GM23248 (cell line): ENCODE results near the gene SLC4A2. TPM values are rescaled to one million over a fixed set of nuclear protein-coding genes. Genes with fewer than 3 reads are reported as not detected.

ENCODE experiments used
- DNase-seq: peaks from one replicate; pipeline ENCODE4 v3.0.0-alpha.2; 2015
- H2AFZ ChIP-seq: fragments of 200-600 bp; sonication (generic); 2 replicates; pipeline ENCODE4 v1.6.1; 2016; ENCODE audit warnings: antibody characterized with exemption
- H3F3A ChIP-seq: fragments of 200-600 bp; sonication (generic); 2 replicates; pipeline ENCODE4 v1.6.1; 2016; ENCODE audit warnings: mild to moderate bottlenecking, antibody characterized with exemption, mixed run types; ENCODE audit not compliant: insufficient read depth
- H3K27ac ChIP-seq: fragments of 200-600 bp; sonication (generic); 2 replicates; pipeline ENCODE4 v1.5.1; 2016; ENCODE audit warnings: mild to moderate bottlenecking
- H3K27me3 ChIP-seq: fragments of 200-600 bp; sonication (generic); replicated peaks from 2 replicates; pipeline ENCODE4 v1.6.1; 2016; ENCODE audit warnings: mild to moderate bottlenecking; ENCODE audit not compliant: insufficient read depth
- H3K36me3 ChIP-seq: fragments of 200-600 bp; sonication (generic); 2 replicates; pipeline ENCODE4 v1.6.1; 2016; ENCODE audit warnings: low read depth, mild to moderate bottlenecking
- H3K4me1 ChIP-seq: fragments of 200-600 bp; sonication (generic); 2 replicates; pipeline ENCODE4 v1.6.1; 2016; ENCODE audit warnings: mild to moderate bottlenecking; ENCODE audit not compliant: insufficient read depth
- H3K4me2 ChIP-seq: fragments of 200-600 bp; sonication (generic); one replicate; pipeline ENCODE4 v1.6.1; 2016; ENCODE audit warnings: mild to moderate bottlenecking; ENCODE audit not compliant: unreplicated experiment
- H3K4me3 ChIP-seq: fragments of 200-600 bp; sonication (generic); 2 replicates; pipeline ENCODE4 v1.5.1; 2016; ENCODE audit warnings: mild to moderate bottlenecking
- H3K79me2 ChIP-seq: fragments of 200-600 bp; sonication (generic); 2 replicates; pipeline ENCODE4 v1.6.1; 2016; ENCODE audit warnings: mild to moderate bottlenecking; ENCODE audit not compliant: insufficient read depth
- H3K9ac ChIP-seq: fragments of 200-600 bp; sonication (generic); 2 replicates; pipeline ENCODE4 v1.6.1; 2016; ENCODE audit warnings: mild to moderate bottlenecking
- H3K9me2 ChIP-seq: fragments of 200-600 bp; sonication (generic); 2 replicates; pipeline ENCODE4 v1.6.1; 2016; ENCODE audit warnings: mixed run types, mild to moderate bottlenecking, moderate library complexity; ENCODE audit not compliant: insufficient read depth
- H3K9me3 ChIP-seq: fragments of 200-600 bp; sonication (generic); one replicate; pipeline ENCODE4 v1.6.1; 2017; ENCODE audit warnings: low read depth
- H4K20me1 ChIP-seq: fragments of 200-600 bp; sonication (generic); 2 replicates; pipeline ENCODE4 v1.6.0; 2016; ENCODE audit not compliant: insufficient read depth
- EZH2 ChIP-seq: fragments of 200-600 bp; sonication (generic); IDR thresholded peaks from 2 replicates; pipeline ENCODE4 v1.6.1; 2018; ENCODE audit warnings: antibody characterized with exemption, mild to moderate bottlenecking; ENCODE audit not compliant: insufficient read depth, poor library complexity, severe bottlenecking
- EZH2phosphoT487 ChIP-seq: fragments of 200-600 bp; sonication (generic); IDR thresholded peaks from 2 replicates; pipeline ENCODE4 v1.6.1; 2018; ENCODE audit warnings: antibody characterized with exemption, moderate library complexity, mild to moderate bottlenecking, low read depth; ENCODE audit not compliant: insufficient read depth
- WGBS, 2 experiments: methylation state at CpG; one replicate each; pipeline ENCODE4 v1.1.6; 2015 to 2017; ENCODE audit warnings: low lambda C conversion rate in 2 of 2, low coverage in 1 of 2; ENCODE audit errors: missing lambda C conversion rate in 2 of 2; 5-methylcytosine and 5-hydroxymethylcytosine counted together
- in situ Hi-C: fragments of 300-500 bp; cut with MboI; formaldehyde crosslinking; loops from 2 replicates; pipeline ENCODE4 v1.15.0; 2020
- polyA plus RNA-seq: library from polyadenylated mRNA; unstranded; fragments of >200 nt; fragmentation: Nextera tagmentation; extraction: Ambion mirVana; gene quantifications from 2 replicates; pipeline ENCODE4 v1.2.1, GENCODE V29; 2016
- total RNA-seq: library from RNA; depleted of rRNA; stranded (reverse); fragments of >200 nt; shearing (Covaris generic); gene quantifications from 2 replicates; pipeline ENCODE4 v1.2.3, GENCODE V29; 2014

The SLC4A2 gene
- total and polyA plus RNA-seq, 2 experiments from 2014 or later = 59.4 to 94.6 TPM

- no peak for DNase-seq
- Histone ChIP-seq H3K4me2 (no peak overlapping the region), H3K27me3 (no peaks in the 10 kb centered on the region), H3K9me3 (no peaks in the 10 kb centered on the region), H3K9ac (no peak overlapping the region), H3K79me2 (peaks cover 48% of the 10 kb centered on the region), H3K27ac (no peak overlapping the region), H3K9me2 (no peaks in the 10 kb centered on the region), H3F3A (no peaks in the 10 kb centered on the region; the same call in 1 of the 2 replicates), H4K20me1 (no peaks in the 10 kb centered on the region; the same call in 1 of the 2 replicates), H2AFZ (no peak overlapping the region), H3K4me1 (peaks cover 28% of the 10 kb centered on the region), H3K36me3 (peaks cover 8% of the 10 kb centered on the region; the same call in 1 of the 2 replicates), H3K4me3 (no peak overlapping the region)
- 89 to 96% methylated on average over 13 to 15 of the region's 18 CpGs for WGBS, 2 experiments
- TF ChIP-seq EZH2 (no peak), EZH2phosphoT487 (no peak)
- in situ Hi-C loops = no loop called here
These were observed 5.1 kb downstream of the SLC4A2 start for GRCh38 chr7:151064454-151064853.

GRCh38 chr7:151064993-151065392 lies 5.6 kb downstream of the SLC4A2 start:
- Histone ChIP-seq H3K4me3 (no peak overlapping the region), H2AFZ (no peak overlapping the region), H3K27me3 (no peaks in the 10 kb centered on the region), H3K9me2 (no peaks in the 10 kb centered on the region), H3K9ac (no peak overlapping the region), H3K4me1 (peaks cover 28% of the 10 kb centered on the region), H3K27ac (no peak overlapping the region), H3K4me2 (no peak overlapping the region), H4K20me1 (no peaks in the 10 kb centered on the region; the same call in 1 of the 2 replicates), H3F3A (no peaks in the 10 kb centered on the region; the same call in 1 of the 2 replicates), H3K9me3 (no peaks in the 10 kb centered on the region), H3K79me2 (peaks cover 46% of the 10 kb centered on the region), H3K36me3 (peaks cover 8% of the 10 kb centered on the region; the same call in 1 of the 2 replicates)
- TF ChIP-seq EZH2 (no peak), EZH2phosphoT487 (no peak)
- WGBS, 2 experiments = 81 to 86% methylated on average over 6 of the region's 6 CpGs
- in situ Hi-C loops = no loop called here
- DNase-seq = no peak

- Histone ChIP-seq H3K27me3 (no peaks in the 10 kb centered on the region), H3K4me1 (peaks cover 28% of the 10 kb centered on the region), H2AFZ (no peak overlapping the region), H3K27ac (no peak overlapping the region), H3K79me2 (peaks cover 40% of the 10 kb centered on the region), H3K4me2 (no peak overlapping the region), H3K4me3 (no peak overlapping the region), H3K9ac (no peak overlapping the region), H3K9me2 (no peaks in the 10 kb centered on the region), H3K36me3 (peaks cover 8% of the 10 kb centered on the region; the same call in 1 of the 2 replicates), H3K9me3 (no peaks in the 10 kb centered on the region), H4K20me1 (no peaks in the 10 kb centered on the region; the same call in 1 of the 2 replicates), H3F3A (no peaks in the 10 kb centered on the region; the same call in 1 of the 2 replicates)
- no peak for TF ChIP-seq EZH2phosphoT487
- no peak for TF ChIP-seq EZH2
- no peak for DNase-seq
- 94 to 96% methylated on average over 14 of the region's 14 CpGs for WGBS, 2 experiments
- in situ Hi-C loops = no loop called here
These were observed 6.1 kb downstream of the SLC4A2 start for GRCh38 chr7:151065516-151065915.

GRCh38 chr7:151066273-151066974 lies 7.0 kb downstream of the SLC4A2 start:
- Histone ChIP-seq H3K4me2 (no peak overlapping the region), H3F3A (no peaks in the 10 kb centered on the region; the same call in 1 of the 2 replicates), H3K27ac (no peak overlapping the region), H3K36me3 (peaks cover 8% of the 10 kb centered on the region; the same call in 1 of the 2 replicates), H3K4me3 (no peak overlapping the region), H4K20me1 (no peaks in the 10 kb centered on the region; the same call in 1 of the 2 replicates), H3K9me2 (no peaks in the 10 kb centered on the region), H2AFZ (no peak overlapping the region), H3K9me3 (no peaks in the 10 kb centered on the region), H3K4me1 (peaks cover 19% of the 10 kb centered on the region), H3K9ac (no peak overlapping the region), H3K27me3 (no peaks in the 10 kb centered on the region), H3K79me2 (peaks cover 31% of the 10 kb centered on the region)
- in situ Hi-C loops = no loop called here
- DNase-seq = no peak
- 91 to 93% methylated on average over 26 to 37 of the region's 39 CpGs for WGBS, 2 experiments
- TF ChIP-seq EZH2phosphoT487 (no peak), EZH2 (no peak)
